ENCODE data around the gene KBTBD6. TPM values are rescaled to one million over a fixed set of nuclear protein-coding genes. Genes with fewer than 3 reads are reported as not detected.

The KBTBD6 gene
- total and polyA plus RNA-seq, 8 donors: under 0.01 to 8.3 (median 2.2) TPM

GRCh38 chr13:41157048-41157717, 24.6 kb upstream of the KBTBD6 start:
- 90 to 96% (median 95%) methylated on average over 4 of the region's 4 CpGs for WGBS, 5 donors
- intact Hi-C loops (cut with DNase I; ENCODE audit: low total_unique reads): no loop called here

GRCh38 chr13:41156620-41157019, 24.0 kb upstream of the KBTBD6 start:
- Histone ChIP-seq H3K27ac (no peak overlapping the region), H3K27me3 (no peaks in the 10 kb centered on the region), H3K36me3 (peaks cover 0 to 8% (median 0%) of the 10 kb centered on the region in 4 donors), H3K4me3 (no peak overlapping the region), H3K4me1 (no peaks in the 10 kb centered on the region), H3K9me3 (peaks cover 0 to 13% (median 8%) of the 10 kb centered on the region in 4 donors)
- TF ChIP-seq CTCF (IDR thresholded peaks at IDR 0.05): no peak
- TF ChIP-seq POLR2AphosphoS5 (IDR thresholded peaks at IDR 0.05): no peak
- TF ChIP-seq EP300 (IDR thresholded peaks at IDR 0.05): no peak
- WGBS, 5 donors: 51 to 71% (median 65%) methylated on average over 2 of the region's 2 CpGs
- intact Hi-C loops (cut with DNase I; ENCODE audit: low total_unique reads): no loop called here
- DNase-seq: no peak

More at GRCh38 chr13:41157048-41157717, 24.6 kb upstream of the KBTBD6 start:
- Histone ChIP-seq H3K27me3 (no peaks in the 10 kb centered on the region), H3K4me3 (no peak overlapping the region), H3K4me1 (no peaks in the 10 kb centered on the region), H3K36me3 (peaks cover 0 to 7% (median 0%) of the 10 kb centered on the region in 4 donors), H3K9me3 (peaks cover 0 to 7% (median 4%) of the 10 kb centered on the region in 4 donors), H3K27ac (no peak overlapping the region)
- DNase-seq: no peak
- TF ChIP-seq POLR2AphosphoS5 (IDR thresholded peaks at IDR 0.05) (no peak), EP300 (IDR thresholded peaks at IDR 0.05) (no peak), POLR2A (IDR thresholded peaks at IDR 0.05) (no peak), CTCF (IDR thresholded peaks at IDR 0.05) (no peak)

GRCh38 chr13:41154042-41154441, 21.4 kb upstream of the KBTBD6 start:
- Histone ChIP-seq H3K9me3 (peaks cover 0 to 37% (median 31%) of the 10 kb centered on the region in 4 donors), H3K4me1 (no peaks in the 10 kb centered on the region), H3K36me3 (peaks cover 0 to 19% (median 0%) of the 10 kb centered on the region in 4 donors), H3K27ac (no peak overlapping the region), H3K27me3 (no peaks in the 10 kb centered on the region), H3K4me3 (no peak overlapping the region)
- intact Hi-C loops (cut with DNase I; ENCODE audit: low total_unique reads): no loop called here
- TF ChIP-seq POLR2A (IDR thresholded peaks at IDR 0.05) (no peak), EP300 (IDR thresholded peaks at IDR 0.05) (no peak), CTCF (IDR thresholded peaks at IDR 0.05) (no peak), POLR2AphosphoS5 (IDR thresholded peaks at IDR 0.05) (no peak)
- DNase-seq: no peak

- Histone ChIP-seq H3K27me3 (no peaks in the 10 kb centered on the region), H3K4me1 (no peaks in the 10 kb centered on the region), H3K36me3 (peaks cover 0 to 26% (median 3%) of the 10 kb centered on the region in 4 donors), H3K4me3 (no peak overlapping the region), H3K9me3 (peaks cover 7 to 57% (median 47%) of the 10 kb centered on the region in 4 donors), H3K27ac (no peak overlapping the region)
- 95 to 98% (median 98%) methylated on average over 3 of the region's 3 CpGs for WGBS, 5 donors
- no peak for DNase-seq
- TF ChIP-seq EP300 (IDR thresholded peaks at IDR 0.05) (no peak), POLR2A (IDR thresholded peaks at IDR 0.05) (no peak), POLR2AphosphoS5 (IDR thresholded peaks at IDR 0.05) (no peak)
- intact Hi-C loops (cut with DNase I; ENCODE audit: low total_unique reads): no loop called here
Observed at GRCh38 chr13:41152005-41152404, 19.4 kb upstream of the KBTBD6 start.

GRCh38 chr13:41150058-41150457, 17.5 kb upstream of the KBTBD6 start:
- intact Hi-C loops (cut with DNase I; ENCODE audit: low total_unique reads): no loop called here
- Histone ChIP-seq H3K4me1 (no peaks in the 10 kb centered on the region), H3K36me3 (peaks cover 0 to 26% (median 3%) of the 10 kb centered on the region in 4 donors), H3K9me3 (peaks cover 7 to 59% (median 47%) of the 10 kb centered on the region in 4 donors), H3K27me3 (no peaks in the 10 kb centered on the region), H3K27ac (no peak overlapping the region), H3K4me3 (no peak overlapping the region)
- WGBS, 5 donors: 77 to 90% (median 86%) methylated on average over 2 of the region's 2 CpGs
- DNase-seq: no peak
- TF ChIP-seq POLR2AphosphoS5 (IDR thresholded peaks at IDR 0.05) (no peak), EP300 (IDR thresholded peaks at IDR 0.05) (no peak), CTCF (IDR thresholded peaks at IDR 0.05) (no peak), POLR2A (IDR thresholded peaks at IDR 0.05) (no peak)
